PC-9 (cell line): ENCODE measurements around the gene PRPF4.

ENCODE experiments used
- EZH2 ChIP-seq: fragments of 200-600 bp; sonication (generic); IDR thresholded peaks from 2 replicates; pipeline ENCODE4 v1.8.0; 2017; ENCODE audit warnings: antibody characterized with exemption, low read depth
- TF ChIP-seq, protein P1 (sequence below): fragments of 200-600 bp; sonication (generic); conservative IDR thresholded peaks from 2 replicates; pipeline ENCODE4 v1.6.1; 2017; ENCODE audit warnings: mixed run types, antibody characterized with exemption, mild to moderate bottlenecking, moderate library complexity

DNA sequence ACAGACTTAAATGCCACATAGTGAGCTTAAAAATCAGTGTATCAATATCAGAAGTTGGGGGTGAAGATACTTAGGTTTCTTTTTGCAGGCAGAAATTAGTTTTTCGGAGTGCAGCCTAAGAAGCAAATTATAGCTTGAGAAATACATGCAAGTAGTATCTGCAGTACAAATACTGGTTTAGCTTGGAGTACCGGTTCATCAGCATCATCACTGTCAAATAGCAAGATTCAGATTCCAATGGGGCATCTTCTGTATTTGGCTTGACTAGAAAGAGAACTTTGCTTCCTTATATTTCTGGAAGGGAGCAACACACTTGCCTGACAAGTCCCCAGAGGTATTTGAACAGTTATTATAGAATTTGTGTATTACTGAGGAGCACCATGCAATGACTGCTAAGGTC lies 34.3 kb upstream of the PRPF4 start:
- TF ChIP-seq, protein P1, sequence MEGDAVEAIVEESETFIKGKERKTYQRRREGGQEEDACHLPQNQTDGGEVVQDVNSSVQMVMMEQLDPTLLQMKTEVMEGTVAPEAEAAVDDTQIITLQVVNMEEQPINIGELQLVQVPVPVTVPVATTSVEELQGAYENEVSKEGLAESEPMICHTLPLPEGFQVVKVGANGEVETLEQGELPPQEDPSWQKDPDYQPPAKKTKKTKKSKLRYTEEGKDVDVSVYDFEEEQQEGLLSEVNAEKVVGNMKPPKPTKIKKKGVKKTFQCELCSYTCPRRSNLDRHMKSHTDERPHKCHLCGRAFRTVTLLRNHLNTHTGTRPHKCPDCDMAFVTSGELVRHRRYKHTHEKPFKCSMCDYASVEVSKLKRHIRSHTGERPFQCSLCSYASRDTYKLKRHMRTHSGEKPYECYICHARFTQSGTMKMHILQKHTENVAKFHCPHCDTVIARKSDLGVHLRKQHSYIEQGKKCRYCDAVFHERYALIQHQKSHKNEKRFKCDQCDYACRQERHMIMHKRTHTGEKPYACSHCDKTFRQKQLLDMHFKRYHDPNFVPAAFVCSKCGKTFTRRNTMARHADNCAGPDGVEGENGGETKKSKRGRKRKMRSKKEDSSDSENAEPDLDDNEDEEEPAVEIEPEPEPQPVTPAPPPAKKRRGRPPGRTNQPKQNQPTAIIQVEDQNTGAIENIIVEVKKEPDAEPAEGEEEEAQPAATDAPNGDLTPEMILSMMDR = no peak
- TF ChIP-seq EZH2 = no peak
